SK-N-SH treated with all-trans-retinoic acid at 6 μM for 48 hours (cell line): ENCODE results near the gene UBE2I.

Experiments used
- ATAC-seq: fragments of 200-7000 bp; cut with Tn5 transposase; 3 replicates; pipeline ENCODE4 v1.9.1; 2020; ENCODE audit warnings: mild to moderate bottlenecking, moderate library complexity
- ARNTL ChIP-seq: fragments of 450-650 bp; formaldehyde crosslinking; IDR thresholded peaks from 2 replicates; pipeline ENCODE4 v1.5.0; 2020; ENCODE audit warnings: low read depth, mild to moderate bottlenecking, moderate library complexity, borderline replicate concordance
- BACH2 ChIP-seq: fragments of 250-450 bp; sonication (Bioruptor Pico); IDR thresholded peaks from 2 replicates; pipeline ENCODE4 v1.9.0; 2021; ENCODE audit warnings: mild to moderate bottlenecking, borderline replicate concordance
- CSDC2 ChIP-seq: fragments of 250-450 bp; sonication (Bioruptor Pico); IDR thresholded peaks from 2 replicates; pipeline ENCODE4 v1.5.0; 2020; ENCODE audit warnings: mild to moderate bottlenecking, moderate library complexity
- ESRRG ChIP-seq: fragments of 250-450 bp; sonication (Bioruptor Pico); IDR thresholded peaks from 2 replicates; pipeline ENCODE4 v1.6.1; 2021; ENCODE audit warnings: mild to moderate bottlenecking
- OSR1 ChIP-seq: fragments of 250-450 bp; sonication (Bioruptor Pico); IDR thresholded peaks from 2 replicates; pipeline ENCODE4 v1.8.0; 2022; ENCODE audit warnings: moderate library complexity, mild to moderate bottlenecking, inconsistent platforms
- PPARA ChIP-seq: fragments of 250-450 bp; sonication (Bioruptor Pico); IDR thresholded peaks from 2 replicates; pipeline ENCODE4 v1.5.0; 2020; ENCODE audit warnings: mild to moderate bottlenecking, borderline replicate concordance
- SNAI2 ChIP-seq: fragments of 250-450 bp; sonication (Bioruptor Pico); IDR thresholded peaks from 2 replicates; pipeline ENCODE4 v1.5.0; 2020; ENCODE audit warnings: mild to moderate bottlenecking, moderate library complexity
- TCF4 ChIP-seq: fragments of 250-450 bp; sonication (Bioruptor Pico); IDR thresholded peaks from 2 replicates; pipeline ENCODE4 v1.8.0; 2021; ENCODE audit warnings: mild to moderate bottlenecking, moderate library complexity, borderline replicate concordance
- ZC3H10 ChIP-seq: fragments of 250-450 bp; sonication (Bioruptor Pico); IDR thresholded peaks from 2 replicates; pipeline ENCODE4 v1.5.1; 2021; ENCODE audit warnings: mild to moderate bottlenecking, moderate library complexity
- ZFP30 ChIP-seq: fragments of 450-650 bp; formaldehyde crosslinking; IDR thresholded peaks from 2 replicates; pipeline ENCODE4 v1.5.0; 2022; ENCODE audit warnings: mild to moderate bottlenecking, moderate library complexity
- ZNF70 ChIP-seq: fragments of 450-650 bp; formaldehyde crosslinking; IDR thresholded peaks from 2 replicates; pipeline ENCODE4 v1.5.0; 2020; ENCODE audit warnings: mild to moderate bottlenecking, moderate library complexity
- TF ChIP-seq, protein P1 (sequence below): fragments of 250-450 bp; sonication (Bioruptor Pico); IDR thresholded peaks from 2 replicates; pipeline ENCODE4 v1.5.1; 2020; ENCODE audit warnings: low read depth, mild to moderate bottlenecking, moderate library complexity
- TF ChIP-seq, protein P2 (sequence below): fragments of 250-450 bp; sonication (Bioruptor Pico); IDR thresholded peaks from 2 replicates; pipeline ENCODE4 v1.5.1; 2021; ENCODE audit warnings: mild to moderate bottlenecking, moderate library complexity
- TF ChIP-seq, protein P3 (sequence below): fragments of 250-450 bp; sonication (Bioruptor Pico); IDR thresholded peaks from 2 replicates; pipeline ENCODE4 v1.8.0; 2020; ENCODE audit warnings: mild to moderate bottlenecking, moderate library complexity, borderline replicate concordance
- TF ChIP-seq, protein P4 (sequence below): fragments of 250-450 bp; sonication (Bioruptor Pico); IDR thresholded peaks from 2 replicates; pipeline ENCODE4 v1.5.0; 2020; ENCODE audit warnings: mild to moderate bottlenecking, moderate library complexity

The UBE2I gene

GRCh38 chr16:1314399-1315068 is 5.1 kb downstream of the UBE2I start (continued):
- TF ChIP-seq OSR1 (CRISPR knock-in tag): no peak
- TF ChIP-seq, protein P1, sequence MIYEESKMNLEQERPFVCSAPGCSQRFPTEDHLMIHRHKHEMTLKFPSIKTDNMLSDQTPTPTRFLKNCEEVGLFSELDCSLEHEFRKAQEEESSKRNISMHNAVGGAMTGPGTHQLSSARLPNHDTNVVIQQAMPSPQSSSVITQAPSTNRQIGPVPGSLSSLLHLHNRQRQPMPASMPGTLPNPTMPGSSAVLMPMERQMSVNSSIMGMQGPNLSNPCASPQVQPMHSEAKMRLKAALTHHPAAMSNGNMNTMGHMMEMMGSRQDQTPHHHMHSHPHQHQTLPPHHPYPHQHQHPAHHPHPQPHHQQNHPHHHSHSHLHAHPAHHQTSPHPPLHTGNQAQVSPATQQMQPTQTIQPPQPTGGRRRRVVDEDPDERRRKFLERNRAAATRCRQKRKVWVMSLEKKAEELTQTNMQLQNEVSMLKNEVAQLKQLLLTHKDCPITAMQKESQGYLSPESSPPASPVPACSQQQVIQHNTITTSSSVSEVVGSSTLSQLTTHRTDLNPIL: no peak
- TF ChIP-seq, protein P2, sequence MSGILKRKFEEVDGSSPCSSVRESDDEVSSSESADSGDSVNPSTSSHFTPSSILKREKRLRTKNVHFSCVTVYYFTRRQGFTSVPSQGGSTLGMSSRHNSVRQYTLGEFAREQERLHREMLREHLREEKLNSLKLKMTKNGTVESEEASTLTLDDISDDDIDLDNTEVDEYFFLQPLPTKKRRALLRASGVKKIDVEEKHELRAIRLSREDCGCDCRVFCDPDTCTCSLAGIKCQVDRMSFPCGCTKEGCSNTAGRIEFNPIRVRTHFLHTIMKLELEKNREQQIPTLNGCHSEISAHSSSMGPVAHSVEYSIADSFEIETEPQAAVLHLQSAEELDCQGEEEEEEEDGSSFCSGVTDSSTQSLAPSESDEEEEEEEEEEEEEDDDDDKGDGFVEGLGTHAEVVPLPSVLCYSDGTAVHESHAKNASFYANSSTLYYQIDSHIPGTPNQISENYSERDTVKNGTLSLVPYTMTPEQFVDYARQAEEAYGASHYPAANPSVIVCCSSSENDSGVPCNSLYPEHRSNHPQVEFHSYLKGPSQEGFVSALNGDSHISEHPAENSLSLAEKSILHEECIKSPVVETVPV (CRISPR knock-in tag): no peak
- no peak for TF ChIP-seq ESRRG (CRISPR knock-in tag)
- TF ChIP-seq, all 23 proteins: peak for 0

DNA sequence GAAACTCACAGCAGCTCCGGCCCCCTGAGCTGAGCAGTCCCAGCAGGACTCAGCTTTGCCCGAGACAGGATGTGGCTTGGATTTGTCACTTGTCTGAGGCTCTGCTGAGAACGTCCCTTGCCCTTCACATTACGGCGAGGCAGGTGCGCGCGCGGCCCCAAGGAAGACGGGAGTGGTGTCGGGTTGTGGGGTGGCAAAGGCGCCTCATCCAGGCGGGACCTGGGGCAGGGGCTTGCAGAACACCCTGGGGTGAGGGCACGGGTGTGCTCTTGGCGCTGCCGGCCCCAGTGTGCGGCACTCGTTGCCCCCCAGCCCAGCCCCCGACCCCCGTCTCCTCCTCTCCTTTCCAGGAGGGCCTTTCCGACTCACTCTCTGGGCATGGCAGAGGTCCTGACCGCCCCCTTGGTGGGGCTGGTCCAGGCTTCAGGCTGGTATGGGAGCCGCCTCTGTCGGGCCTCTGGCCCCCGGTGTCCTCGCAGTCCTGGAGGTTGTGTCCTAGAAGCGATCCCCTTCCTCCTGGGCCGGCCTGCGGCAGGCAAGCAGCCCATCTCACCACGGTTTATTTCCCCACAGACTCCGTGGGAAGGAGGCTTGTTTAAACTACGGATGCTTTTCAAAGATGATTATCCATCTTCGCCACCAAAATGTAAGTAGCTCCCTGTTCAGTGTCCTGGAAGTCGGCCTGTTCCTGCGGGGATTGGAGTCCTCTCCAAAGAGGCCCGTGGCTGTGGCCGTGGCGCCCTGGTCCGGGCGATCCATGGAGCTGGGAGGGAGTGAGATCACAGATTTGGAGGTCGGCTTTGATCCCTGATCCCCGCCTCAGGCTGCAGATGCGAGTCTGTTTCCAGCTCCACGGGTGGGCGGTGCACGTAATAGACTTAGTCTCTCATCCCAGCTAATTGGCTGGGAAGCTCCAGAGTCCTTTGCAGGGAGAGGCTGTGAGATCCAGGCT is 5.9 kb downstream of the UBE2I start:
- TF ChIP-seq ZC3H10 (CRISPR knock-in tag): no peak
- no peak for TF ChIP-seq BACH2 (CRISPR knock-in tag)
- TF ChIP-seq ARNTL (CRISPR knock-in tag): no peak
- no peak for TF ChIP-seq ESRRG (CRISPR knock-in tag)
- TF ChIP-seq ZFP30: no peak
- TF ChIP-seq, protein P1: no peak
- no peak for TF ChIP-seq OSR1 (CRISPR knock-in tag)
- TF ChIP-seq, protein P3, sequence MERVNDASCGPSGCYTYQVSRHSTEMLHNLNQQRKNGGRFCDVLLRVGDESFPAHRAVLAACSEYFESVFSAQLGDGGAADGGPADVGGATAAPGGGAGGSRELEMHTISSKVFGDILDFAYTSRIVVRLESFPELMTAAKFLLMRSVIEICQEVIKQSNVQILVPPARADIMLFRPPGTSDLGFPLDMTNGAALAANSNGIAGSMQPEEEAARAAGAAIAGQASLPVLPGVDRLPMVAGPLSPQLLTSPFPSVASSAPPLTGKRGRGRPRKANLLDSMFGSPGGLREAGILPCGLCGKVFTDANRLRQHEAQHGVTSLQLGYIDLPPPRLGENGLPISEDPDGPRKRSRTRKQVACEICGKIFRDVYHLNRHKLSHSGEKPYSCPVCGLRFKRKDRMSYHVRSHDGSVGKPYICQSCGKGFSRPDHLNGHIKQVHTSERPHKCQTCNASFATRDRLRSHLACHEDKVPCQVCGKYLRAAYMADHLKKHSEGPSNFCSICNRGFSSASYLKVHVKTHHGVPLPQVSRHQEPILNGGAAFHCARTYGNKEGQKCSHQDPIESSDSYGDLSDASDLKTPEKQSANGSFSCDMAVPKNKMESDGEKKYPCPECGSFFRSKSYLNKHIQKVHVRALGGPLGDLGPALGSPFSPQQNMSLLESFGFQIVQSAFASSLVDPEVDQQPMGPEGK: no peak
- TF ChIP-seq, all 23 proteins: peak for 0
- no peak for ATAC-seq

DNA sequence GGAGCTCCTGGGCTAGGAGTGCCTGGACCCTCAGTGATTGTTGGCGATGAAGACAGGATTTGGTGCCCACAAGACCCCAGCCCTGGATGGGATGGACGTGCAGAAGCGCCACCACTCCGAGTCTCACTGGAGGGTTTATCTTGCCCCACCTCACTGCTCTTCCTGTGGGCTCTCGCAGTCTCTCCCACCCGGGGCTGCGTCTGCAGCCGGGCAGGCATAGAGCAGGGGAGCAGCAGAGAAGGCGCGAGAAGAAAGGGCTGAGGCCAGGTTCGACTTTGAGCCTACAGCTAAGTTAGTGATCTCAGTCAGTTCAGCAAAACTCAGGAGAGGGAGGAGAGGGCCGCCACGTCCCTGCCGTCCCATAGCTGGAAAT is 6.6 kb downstream of the UBE2I start:
- TF ChIP-seq, protein P3: no peak
- no peak for ATAC-seq

DNA sequence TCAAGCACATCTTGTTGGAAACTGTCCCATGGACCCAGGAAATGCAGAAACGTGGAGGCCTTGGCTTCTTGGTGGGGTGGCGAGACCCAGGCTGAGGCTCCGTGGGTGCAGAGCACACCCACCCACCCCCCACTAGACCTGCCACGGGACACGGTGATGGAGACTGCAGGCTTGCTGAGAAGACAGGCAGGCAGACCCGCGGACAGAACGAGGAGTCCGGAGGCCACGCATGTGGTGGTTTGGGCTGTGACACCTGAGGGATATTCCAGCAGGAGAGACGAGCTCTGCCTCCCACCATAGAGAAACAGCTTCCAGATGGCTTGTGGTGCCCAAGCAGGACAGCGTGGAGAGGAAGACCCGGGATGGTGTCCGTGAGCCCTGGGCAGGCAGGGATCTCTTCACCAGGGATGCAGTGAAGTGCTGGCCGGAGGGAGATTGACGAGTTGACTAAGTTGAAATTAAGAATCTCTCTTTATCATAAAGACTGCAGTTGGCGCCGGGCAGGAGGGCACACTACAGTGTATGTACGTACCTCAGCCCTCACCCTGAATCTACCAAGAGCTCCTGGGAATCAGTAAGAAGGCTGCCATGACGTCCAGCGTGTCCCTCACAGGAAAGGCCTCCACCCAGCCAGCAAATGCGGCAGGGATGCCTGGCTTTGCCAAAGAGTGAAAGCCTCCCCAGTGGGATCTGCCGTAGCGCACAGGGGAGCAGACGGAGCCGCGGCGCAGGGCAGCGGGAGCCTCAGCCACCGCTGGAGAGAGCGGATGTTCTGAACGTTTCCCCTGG is 8.2 kb downstream of the UBE2I start:
- no peak for ATAC-seq
- no peak for TF ChIP-seq ZNF70 (CRISPR knock-in tag)
- TF ChIP-seq, protein P4, sequence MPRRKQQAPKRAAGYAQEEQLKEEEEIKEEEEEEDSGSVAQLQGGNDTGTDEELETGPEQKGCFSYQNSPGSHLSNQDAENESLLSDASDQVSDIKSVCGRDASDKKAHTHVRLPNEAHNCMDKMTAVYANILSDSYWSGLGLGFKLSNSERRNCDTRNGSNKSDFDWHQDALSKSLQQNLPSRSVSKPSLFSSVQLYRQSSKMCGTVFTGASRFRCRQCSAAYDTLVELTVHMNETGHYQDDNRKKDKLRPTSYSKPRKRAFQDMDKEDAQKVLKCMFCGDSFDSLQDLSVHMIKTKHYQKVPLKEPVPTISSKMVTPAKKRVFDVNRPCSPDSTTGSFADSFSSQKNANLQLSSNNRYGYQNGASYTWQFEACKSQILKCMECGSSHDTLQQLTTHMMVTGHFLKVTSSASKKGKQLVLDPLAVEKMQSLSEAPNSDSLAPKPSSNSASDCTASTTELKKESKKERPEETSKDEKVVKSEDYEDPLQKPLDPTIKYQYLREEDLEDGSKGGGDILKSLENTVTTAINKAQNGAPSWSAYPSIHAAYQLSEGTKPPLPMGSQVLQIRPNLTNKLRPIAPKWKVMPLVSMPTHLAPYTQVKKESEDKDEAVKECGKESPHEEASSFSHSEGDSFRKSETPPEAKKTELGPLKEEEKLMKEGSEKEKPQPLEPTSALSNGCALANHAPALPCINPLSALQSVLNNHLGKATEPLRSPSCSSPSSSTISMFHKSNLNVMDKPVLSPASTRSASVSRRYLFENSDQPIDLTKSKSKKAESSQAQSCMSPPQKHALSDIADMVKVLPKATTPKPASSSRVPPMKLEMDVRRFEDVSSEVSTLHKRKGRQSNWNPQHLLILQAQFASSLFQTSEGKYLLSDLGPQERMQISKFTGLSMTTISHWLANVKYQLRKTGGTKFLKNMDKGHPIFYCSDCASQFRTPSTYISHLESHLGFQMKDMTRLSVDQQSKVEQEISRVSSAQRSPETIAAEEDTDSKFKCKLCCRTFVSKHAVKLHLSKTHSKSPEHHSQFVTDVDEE (CRISPR knock-in tag): no peak
- TF ChIP-seq TCF4 (CRISPR knock-in tag): no peak
- no peak for TF ChIP-seq SNAI2 (CRISPR knock-in tag)
- TF ChIP-seq ZFP30: no peak
- TF ChIP-seq ARNTL (CRISPR knock-in tag): no peak
- no peak for TF ChIP-seq CSDC2 (CRISPR knock-in tag)
- TF ChIP-seq, protein P2 (CRISPR knock-in tag): no peak
- no peak for TF ChIP-seq ESRRG (CRISPR knock-in tag)
- no peak for TF ChIP-seq PPARA (CRISPR knock-in tag)
